CD1c-positive myeloid dendritic cell (primary cell): ENCODE data around the gene MTG2.

ENCODE experiments used
- DNase-seq: peaks from one replicate; pipeline ENCODE4 v3.0.0-alpha.2; 2016; ENCODE audit errors: extremely low spot score

Gene MTG2

GRCh38 chr20:62182469-62183425 is at the start of gene MTG2:
Gene MTG2, plus strand, starts transcription at chr20:62183028. Its CDS starts 10,393 bp downstream, at chr20:62193421.
- peak; percentile 99 for DNase-seq

- peak; percentile 80 for DNase-seq
Measured at GRCh38 chr20:62133051-62133845, 49.6 kb upstream of the MTG2 start.

- no peak for DNase-seq
Measured at GRCh38 chr20:62133864-62134263, 49.0 kb upstream of the MTG2 start.

- no peak for DNase-seq
Measured at GRCh38 chr20:62134735-62135231, 48.0 kb upstream of the MTG2 start.

GRCh38 chr20:62135573-62136266 is 47.1 kb upstream of the MTG2 start:
- no peak for DNase-seq

GRCh38 chr20:62136283-62137091 is 46.3 kb upstream of the MTG2 start:
- DNase-seq = peak; percentile 83

GRCh38 chr20:62137092-62137384 is 45.8 kb upstream of the MTG2 start:
- no peak for DNase-seq

- DNase-seq = no peak
Measured at GRCh38 chr20:62137478-62138203, 45.2 kb upstream of the MTG2 start.

GRCh38 chr20:62138204-62138543 is 44.7 kb upstream of the MTG2 start:
- no peak for DNase-seq

- DNase-seq = no peak
Measured at GRCh38 chr20:62138912-62139311, 43.9 kb upstream of the MTG2 start.

- DNase-seq = no peak
Measured at GRCh38 chr20:62139636-62140035, 43.2 kb upstream of the MTG2 start.

GRCh38 chr20:62141043-62141396 is 41.8 kb upstream of the MTG2 start:
- DNase-seq = no peak

GRCh38 chr20:62141397-62142251 is 41.2 kb upstream of the MTG2 start:
- DNase-seq = peak; percentile 53

GRCh38 chr20:62142252-62143080 is 40.4 kb upstream of the MTG2 start:
- no peak for DNase-seq

- DNase-seq = peak; percentile 97
Measured at GRCh38 chr20:62143081-62143956, 39.5 kb upstream of the MTG2 start, which contains the start of the genes PSMA7 and SS18L1. Gene PSMA7, minus strand, starts transcription at chr20:62143394. Its CDS starts 91 bp downstream, at chr20:62143303. Gene SS18L1, plus strand, starts transcription at chr20:62143769. Its CDS starts 52 bp downstream, at chr20:62143821.

- peak; percentile 73 for DNase-seq
Measured at GRCh38 chr20:62143957-62144825, 38.6 kb upstream of the MTG2 start.

- DNase-seq = no peak
Measured at GRCh38 chr20:62145688-62146018, 37.2 kb upstream of the MTG2 start.
